Heart left ventricle (tissue), 13 donors: Measurements from ENCODE around the gene ATXN1.

Experiments used
- POLR2A ChIP-seq, 2 donors: fragments of 450-650 bp; IDR thresholded peaks; one replicate each; pipeline ENCODE4 v1.6.1; 2017; ENCODE audit warnings: antibody characterized with exemption in 2 of 2, mild to moderate bottlenecking in 2 of 2, moderate library complexity in 2 of 2
- TF ChIP-seq, protein P1 (sequence below), 12 donors: fragments of 200-600 bp; sonication (generic) in 4 of 12; IDR thresholded peaks; one replicate each; pipeline versions ENCODE4 v1.5.0 to v1.8.0; 2018 to 2022; ENCODE audit warnings: antibody characterized with exemption in 12 of 12, mild to moderate bottlenecking in 5 of 12
- donor health status: ischemic (EF 13 %, LVEDD 7.1; RV severe dilation, severe dysfunction).
- donor health status: DM: no; HTN: yes; CAD: no.
- donor health status: DM: no; HTN: no; CAD: no.
- donor health status: ischemic (EF 25% LVEDD 6.9; RV normal size, moderate dysfunction).
- donor health status: ischemic (EF 25% LVEDD 5.7; RV mildly dilated, moderate dysfunction).
- donor health status: ischemic (EF 35%, LVEDD 5.7; RV mildly dilated, moderate dysfunction).
- donor health status: nonischemic (EF 11% LVEDD 7.7; RV severe dilation, severe dysfunction).
- donor health status: DM: yes; HTN: yes; CAD: no.
- donor health status: PGD.
- donor health status: ischemic (EF 29% LVEDD 5.4; RV normal size, mild dysfunction).
- donor health status: nonischemic (EF 23%, LVEDD 6.1; RV moderate dilation, normal function).

DNA sequence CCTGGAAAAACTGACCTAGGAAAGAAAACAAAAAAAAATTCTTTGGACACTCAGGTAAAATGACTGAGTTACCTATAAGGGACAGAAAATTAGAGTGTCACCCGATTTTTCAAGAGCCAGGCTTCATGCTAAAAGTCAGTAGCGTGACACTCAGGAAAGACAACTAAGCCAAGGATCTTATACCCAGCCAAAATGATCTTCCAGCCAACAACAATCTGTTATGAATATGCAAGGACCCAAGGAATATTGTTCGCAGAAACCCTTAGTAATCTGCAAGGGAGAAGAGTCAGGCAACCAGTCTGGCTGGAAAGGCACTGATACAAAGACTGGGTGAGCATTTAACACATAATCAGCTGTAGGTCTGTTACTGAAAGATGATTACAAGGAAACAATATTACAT is 319.2 kb downstream of the ATXN1 start:
- no peak for TF ChIP-seq POLR2A (IDR thresholded peaks at IDR 0.05)
- TF ChIP-seq, protein P1, sequence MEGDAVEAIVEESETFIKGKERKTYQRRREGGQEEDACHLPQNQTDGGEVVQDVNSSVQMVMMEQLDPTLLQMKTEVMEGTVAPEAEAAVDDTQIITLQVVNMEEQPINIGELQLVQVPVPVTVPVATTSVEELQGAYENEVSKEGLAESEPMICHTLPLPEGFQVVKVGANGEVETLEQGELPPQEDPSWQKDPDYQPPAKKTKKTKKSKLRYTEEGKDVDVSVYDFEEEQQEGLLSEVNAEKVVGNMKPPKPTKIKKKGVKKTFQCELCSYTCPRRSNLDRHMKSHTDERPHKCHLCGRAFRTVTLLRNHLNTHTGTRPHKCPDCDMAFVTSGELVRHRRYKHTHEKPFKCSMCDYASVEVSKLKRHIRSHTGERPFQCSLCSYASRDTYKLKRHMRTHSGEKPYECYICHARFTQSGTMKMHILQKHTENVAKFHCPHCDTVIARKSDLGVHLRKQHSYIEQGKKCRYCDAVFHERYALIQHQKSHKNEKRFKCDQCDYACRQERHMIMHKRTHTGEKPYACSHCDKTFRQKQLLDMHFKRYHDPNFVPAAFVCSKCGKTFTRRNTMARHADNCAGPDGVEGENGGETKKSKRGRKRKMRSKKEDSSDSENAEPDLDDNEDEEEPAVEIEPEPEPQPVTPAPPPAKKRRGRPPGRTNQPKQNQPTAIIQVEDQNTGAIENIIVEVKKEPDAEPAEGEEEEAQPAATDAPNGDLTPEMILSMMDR (IDR thresholded peaks at IDR 0.05), result no peak
